GM19372 (cell line): ENCODE data around the gene TSPOAP1.

Source experiments
- ATAC-seq: cut with Tn5 transposase; IDR thresholded peaks from one replicate; pipeline ENCODE4 v1.9.1; 2021; ENCODE audit warnings: mild to moderate bottlenecking, low read depth, moderate library complexity; ENCODE audit not compliant: unreplicated experiment

TSPOAP1 gene

GRCh38 chr17:58280480-58281217 lies 47.9 kb downstream of the TSPOAP1 start, which contains the start of gene MPO:
Gene MPO (minus strand): TSS chr17:58280935. CDS start chr17:58280758, 177 bp downstream.
- no peak for ATAC-seq

DNA sequence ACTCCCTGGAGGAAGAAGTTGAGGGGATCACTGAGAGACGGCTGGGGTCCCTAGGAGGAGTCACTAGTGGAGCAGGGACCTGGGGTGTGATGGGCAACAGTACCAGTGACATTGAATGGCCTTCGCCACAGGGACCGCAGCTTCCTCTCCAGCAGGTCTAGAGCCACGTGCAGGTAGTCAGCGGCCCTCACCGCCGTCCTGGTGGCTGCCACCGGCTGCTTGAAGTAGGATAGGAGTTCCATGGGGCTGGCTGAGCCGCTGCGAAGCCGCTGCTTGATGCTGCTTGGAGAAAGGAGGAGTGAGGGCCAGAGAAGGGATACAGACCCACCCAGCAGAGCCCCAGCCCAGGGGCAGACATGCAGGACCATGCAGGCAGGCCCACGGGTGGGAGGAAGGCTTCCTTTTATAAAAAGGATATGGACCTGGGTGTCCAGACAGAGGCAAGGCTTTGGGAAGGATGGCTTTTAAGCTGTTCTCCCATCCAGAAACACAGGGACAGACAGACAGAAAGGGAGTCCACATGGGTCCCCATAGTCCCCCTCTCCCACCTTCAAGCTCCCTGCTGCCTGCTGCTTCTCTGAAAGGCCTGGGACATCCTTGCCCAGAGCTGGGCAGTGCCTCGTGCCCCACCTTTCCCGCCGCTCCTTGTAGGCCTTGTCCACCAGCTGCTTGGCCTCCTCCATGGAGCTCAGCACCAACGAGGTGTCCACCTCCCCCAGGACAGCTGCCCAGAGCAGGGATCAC lies 48.7 kb downstream of the TSPOAP1 start:
- ATAC-seq: no peak

DNA sequence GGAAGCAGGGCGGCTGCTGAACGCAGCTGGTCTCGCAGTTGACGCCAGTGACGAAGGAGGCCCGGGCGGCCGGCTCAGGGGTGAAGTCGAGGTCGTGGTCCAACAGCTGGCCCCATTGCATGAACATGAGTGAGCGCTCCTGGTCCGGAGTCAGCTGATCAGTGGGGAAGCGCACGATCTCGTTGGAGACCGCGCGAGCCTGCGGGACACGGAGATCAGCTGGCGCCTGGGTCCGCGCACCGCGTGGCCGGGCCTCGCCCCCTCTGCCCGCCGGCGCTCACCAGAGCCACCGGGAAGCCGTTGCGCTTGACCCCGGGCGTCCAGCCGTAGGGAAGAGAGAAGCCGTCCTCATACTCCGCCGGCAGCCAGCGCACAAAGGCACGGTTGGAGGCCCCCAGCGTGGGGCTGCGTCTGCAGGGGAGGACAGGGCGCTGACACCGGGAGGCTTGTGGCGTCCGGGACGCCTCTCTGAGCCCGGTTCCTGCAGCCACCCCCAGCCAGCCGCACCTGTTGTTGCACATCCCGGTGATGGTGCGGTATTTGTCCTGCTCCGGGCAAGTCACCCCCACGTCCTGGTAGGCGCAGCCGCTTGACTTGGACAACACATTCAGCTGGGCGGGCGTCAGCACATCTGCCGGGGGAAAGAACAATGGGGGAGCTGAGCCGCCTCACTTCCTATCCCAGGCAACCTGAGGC lies 49.4 kb downstream of the TSPOAP1 start:
- ATAC-seq: no peak

DNA sequence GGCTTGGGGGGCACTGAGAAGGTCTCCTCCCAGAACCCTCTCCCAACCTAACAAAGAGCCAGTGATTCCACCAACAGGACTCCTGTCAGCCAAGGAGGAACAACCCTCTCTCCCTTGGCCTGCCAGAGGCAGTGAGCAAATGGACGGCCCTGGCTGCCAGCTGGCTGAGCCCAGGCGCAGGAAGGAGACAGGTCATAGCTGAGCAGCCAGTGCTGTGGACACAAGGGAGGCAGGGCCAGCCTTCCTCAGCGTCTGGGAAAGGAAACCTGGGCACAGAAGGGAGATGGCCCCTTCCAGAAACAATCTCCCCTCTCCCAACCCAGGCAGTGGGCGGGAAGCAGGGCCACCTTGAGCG lies 50.0 kb downstream of the TSPOAP1 start:
- no peak for ATAC-seq

- ATAC-seq: no peak
Measured at GRCh38 chr17:58277802-58278595, 50.6 kb downstream of the TSPOAP1 start.

- no peak for ATAC-seq
Measured at GRCh38 chr17:58277107-58277801, 51.3 kb downstream of the TSPOAP1 start.

- no peak for ATAC-seq
Measured at GRCh38 chr17:58276423-58276822, 52.2 kb downstream of the TSPOAP1 start.

- ATAC-seq: no peak
Measured at GRCh38 chr17:58275417-58275816, 53.2 kb downstream of the TSPOAP1 start.

GRCh38 chr17:58273453-58274104 lies 55.0 kb downstream of the TSPOAP1 start:
- ATAC-seq: no peak

DNA sequence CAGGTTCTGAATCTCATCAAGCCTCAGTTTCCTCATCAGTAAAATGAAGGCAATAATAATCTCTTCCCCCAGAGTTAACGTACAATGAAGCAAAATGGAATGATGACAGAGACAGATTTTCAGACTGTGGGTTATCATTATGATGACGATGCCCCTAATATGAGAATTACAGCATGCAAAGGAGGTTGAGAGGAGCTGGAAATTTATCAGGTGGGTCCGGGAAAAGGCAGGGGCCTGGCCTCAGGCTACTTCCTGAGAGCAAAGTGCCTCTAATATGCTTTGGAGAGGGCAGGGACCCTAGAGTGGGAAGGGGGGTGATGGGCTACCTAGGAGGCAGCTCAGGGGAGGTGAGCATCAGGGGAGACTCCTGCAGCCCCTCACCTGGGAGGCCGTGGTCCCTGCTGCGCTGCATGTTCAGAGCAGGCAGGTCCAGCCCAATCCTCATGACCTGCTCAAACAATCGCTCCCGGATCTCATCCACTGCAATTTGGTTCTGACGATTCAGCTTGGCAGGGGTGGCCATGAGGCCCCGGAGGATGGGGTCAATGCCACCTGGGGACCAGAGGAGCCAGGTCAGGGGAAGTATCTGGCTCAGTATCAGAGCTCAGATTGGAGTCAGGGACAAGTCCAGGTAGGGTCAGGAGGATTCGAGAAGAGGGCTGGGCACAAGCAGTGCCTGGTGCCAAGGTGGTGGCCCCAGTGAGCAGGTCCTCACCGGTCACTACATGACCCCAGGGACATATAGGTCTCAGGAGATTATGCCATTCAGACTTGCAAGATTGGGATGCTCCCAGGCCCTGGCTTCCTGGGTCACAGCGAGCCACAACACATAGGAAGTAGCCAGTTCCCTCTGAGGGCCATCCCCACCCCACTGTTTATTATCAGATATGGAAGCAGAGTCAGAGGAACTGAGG lies 56.0 kb downstream of the TSPOAP1 start:
- no peak for ATAC-seq

- no peak for ATAC-seq
Measured at GRCh38 chr17:58271216-58271931, 57.2 kb downstream of the TSPOAP1 start.

DNA sequence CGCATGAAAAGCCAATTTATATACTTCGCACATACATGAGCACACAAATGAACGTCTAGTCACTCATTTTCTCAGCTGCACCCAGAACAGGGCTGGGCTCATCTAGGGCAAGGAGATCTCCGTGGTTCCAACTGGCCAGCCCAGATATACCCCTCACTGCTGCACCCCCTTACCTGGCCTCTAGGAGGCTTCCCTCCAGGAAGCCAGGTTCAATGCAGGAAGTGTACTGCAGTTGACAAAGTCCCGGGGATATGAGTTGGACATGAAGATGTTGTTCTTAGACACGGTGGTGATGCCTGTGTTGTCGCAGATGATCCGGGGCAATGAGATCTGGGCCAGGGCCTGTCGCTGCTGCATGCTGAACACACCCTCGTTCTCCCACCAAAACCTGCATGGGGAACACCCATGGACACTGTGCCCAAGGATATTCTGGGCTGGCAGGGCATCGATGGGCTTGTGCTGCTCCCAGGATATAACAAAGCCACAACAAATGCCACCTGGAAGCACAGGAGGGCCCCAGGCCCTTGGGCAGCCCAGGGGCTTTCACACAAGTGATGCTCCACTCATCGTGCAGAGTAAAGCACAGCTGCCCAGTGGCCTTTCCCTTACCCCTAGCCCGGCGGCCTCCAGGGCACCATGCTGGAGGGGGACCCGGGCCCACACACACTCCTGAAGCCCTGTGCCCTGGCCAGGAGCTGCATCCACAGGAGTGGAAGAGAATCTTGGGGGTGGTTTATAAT lies 57.9 kb downstream of the TSPOAP1 start:
- ATAC-seq: no peak

- no peak for ATAC-seq
Measured at GRCh38 chr17:58269557-58270291, 58.9 kb downstream of the TSPOAP1 start.

- ATAC-seq: no peak
Measured at GRCh38 chr17:58268774-58269556, 59.6 kb downstream of the TSPOAP1 start.

DNA sequence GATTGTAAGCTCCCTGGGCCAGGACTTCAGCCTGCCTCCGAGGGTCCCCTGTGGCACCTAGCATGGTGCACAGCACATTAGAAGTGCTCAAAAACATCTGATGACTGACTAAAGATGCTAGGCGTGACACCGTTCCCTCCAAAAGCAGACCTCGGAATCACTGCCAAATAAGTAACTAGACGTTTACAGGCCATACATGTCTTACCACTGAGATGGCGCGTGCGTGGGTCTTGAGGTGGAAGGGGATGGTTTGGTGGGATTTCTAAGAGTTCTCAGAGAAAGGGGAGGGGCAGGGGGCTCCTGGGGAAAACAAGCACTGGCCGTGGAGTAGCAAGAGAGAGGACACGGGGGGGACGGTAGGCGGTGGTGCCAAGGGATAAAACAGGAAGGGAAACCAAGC lies 60.3 kb downstream of the TSPOAP1 start:
- no peak for ATAC-seq
